Measurements from ENCODE around the gene IAH1.
"Not testable (repeated sequence)": the region's sequence is repeated elsewhere in the genome, so short reads cannot be mapped to it uniquely, and the experiment has no call there.

The IAH1 gene

GRCh38 chr2:9473308-9473984, 905 bp upstream of the IAH1 start:
- no peak for DNase-seq (ENCODE audit: low read depth)

DNA sequence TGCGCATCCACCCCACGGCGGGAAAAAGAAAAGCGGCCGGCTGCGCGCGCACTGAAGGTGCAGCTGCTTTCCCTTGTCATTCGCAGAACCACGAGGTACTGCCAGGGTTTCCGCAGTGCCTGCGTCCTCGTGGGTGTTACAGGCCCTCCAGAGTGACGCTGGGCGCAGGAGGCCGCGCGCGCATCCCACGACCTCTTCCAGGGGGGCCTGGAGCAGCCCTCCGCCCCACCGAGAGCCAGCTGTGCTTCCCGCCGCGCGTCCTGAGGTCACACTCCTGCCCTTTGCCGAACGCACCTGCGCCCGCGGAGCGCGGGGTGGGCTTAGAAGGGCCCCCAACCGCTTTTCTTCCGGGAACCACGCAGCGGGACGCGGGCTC, 378 bp upstream of the IAH1 start:
- no peak for DNase-seq (ENCODE audit: low read depth)

DNA sequence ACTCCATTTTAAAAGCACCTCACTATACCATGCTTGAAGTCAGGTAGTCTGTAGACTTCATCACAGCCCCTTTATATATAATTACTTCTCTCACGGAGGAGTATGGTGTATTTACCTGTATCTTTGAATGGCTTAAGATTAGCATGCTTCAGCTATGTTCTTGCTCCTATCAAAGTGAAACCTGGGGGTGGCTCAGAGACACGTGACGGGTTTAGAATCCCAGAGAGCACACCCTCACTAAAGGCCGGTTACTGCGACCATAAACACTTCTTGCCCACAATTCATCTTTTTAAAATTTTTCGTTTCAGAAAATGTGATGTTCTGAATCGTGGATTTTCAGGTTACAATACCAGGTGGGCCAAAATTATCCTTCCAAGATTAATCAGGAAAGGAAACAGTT, 3.6 kb downstream of the IAH1 start:
- no peak for DNase-seq (ENCODE audit: low read depth)

DNA sequence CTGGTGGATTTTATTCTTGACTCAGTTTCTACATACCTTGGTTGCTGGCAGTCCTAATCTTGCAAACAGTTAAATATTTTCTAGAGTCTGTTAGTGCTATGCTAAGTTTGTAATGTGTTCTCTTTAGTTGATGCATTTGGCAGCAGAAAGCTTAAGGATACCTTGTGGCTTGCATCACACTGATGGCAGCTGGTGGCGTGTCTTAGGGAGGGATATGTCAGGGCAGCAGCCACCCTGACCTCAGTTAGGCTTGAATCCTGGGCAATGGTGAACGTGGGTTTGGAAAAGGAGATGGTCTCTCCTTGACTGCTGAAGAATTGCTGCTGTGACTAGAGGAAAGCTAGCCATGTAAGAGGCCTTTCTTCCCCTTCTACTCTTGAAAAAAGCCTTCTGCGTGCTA, 4.2 kb downstream of the IAH1 start:
- DNase-seq (ENCODE audit: low read depth) = no peak

GRCh38 chr2:9480157-9480556, 5.8 kb downstream of the IAH1 start:
- DNase-seq (ENCODE audit: low read depth) = no peak

GRCh38 chr2:9483107-9483506, 8.8 kb downstream of the IAH1 start:
- DNase-seq (ENCODE audit: low read depth) = no peak

DNA sequence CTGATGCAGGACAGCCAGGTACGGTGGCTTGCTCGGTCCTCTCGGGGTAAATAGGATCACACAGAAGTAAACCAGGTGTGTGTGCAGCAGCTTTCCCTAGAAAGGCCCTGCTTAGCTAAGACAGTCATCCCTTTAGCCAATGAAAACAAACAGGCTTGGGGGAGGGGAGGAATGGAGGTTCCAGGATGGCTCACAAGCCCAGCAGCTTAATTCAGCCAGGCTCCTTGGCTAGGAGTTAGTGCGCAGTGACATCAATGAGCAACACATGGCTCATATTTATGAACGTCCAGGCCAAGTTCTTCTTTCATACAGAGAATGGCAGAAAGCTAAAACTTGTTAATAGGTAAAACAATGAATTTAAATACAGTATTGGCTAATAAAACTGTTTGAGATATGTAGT, 10.2 kb downstream of the IAH1 start:
- no peak for DNase-seq (ENCODE audit: low read depth)

DNA sequence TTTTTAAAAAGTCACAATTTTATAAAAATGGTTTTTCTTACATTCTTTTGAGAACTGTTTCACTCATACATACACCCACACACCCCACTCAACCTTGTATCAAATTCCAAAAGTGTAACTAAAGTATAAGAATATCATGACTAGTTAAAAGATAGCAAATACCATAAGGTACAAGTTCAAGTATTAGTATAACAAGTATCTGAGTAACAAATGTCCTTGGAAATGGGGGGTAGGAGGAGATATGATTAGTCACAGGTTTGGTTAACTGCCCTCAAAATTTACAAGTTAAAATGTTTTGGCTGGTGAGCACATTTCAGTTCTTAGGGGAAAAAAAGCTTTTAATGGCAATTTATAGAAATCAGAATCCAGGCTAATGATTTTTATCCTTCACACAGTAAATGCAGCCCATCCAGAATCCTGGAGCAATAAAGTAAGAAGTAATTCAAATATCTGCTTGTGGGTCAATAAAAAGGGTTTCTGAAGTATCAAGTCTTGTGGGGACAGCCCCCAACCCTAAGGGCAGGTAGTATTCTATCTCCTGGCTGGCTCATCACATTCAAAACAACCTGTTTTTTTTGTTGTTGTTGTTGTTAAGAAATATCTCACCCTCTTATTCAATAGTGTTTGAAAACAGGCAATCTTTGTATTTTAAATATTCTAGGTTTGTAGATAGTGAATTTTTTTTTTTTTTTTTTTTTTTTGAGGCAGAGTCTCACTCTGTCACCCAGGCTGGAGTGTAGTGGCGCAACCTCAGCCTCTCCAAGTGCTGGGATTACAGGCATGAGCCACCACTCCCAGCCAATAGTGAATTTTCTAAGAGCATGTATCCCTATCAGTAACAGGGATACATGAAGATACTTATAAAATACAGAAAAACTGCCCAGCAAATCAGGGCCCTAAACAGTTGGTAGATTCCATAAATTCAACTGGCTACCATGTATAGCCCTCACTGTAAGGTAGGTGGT, 14.5 kb downstream of the IAH1 start:
- DNase-seq (ENCODE audit: low read depth) = no peak

DNA sequence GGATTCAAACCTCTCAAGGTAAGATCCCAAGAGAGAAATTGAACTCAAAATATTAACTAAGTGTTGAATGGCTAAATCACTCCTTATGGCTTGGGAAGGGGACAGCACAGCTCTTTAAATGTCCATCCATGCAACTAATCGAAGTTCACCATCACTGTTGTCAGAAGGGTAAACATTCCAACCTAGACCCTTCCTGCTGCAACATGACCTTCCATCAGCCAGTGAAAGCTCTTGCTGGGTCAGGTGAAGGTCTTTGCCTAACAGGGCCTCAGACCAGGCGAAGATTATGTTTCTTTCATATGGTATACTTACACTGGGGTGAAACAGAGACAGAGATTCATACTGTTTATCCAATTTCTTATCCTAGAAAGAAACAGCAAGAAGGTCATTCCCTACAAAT, 16.4 kb downstream of the IAH1 start:
- no peak for DNase-seq (ENCODE audit: low read depth)

GRCh38 chr2:9492927-9493326, 18.6 kb downstream of the IAH1 start:
- DNase-seq (ENCODE audit: low read depth) = no peak

GRCh38 chr2:9493478-9493877, 19.1 kb downstream of the IAH1 start:
- DNase-seq (ENCODE audit: low read depth) = no peak

DNA sequence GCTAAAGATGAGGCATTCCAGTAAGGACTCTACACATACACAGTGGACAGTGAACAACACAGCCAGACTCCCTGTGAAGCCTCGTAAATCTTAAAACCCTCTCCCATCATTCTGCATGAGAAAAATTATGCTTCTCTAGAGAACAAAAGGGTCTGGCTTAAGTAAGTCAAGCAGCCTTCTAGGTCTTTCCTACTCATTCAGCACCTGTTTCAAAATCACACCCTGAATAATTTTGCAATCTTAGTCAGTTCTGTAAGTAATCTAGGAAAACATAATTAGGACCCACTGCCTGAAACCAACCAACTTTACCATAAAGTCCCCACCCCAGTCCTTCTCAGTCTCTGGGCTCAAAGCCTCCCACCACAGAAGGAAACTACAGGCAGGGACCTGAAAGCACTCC, 19.7 kb downstream of the IAH1 start:
- no peak for DNase-seq (ENCODE audit: low read depth)

DNA sequence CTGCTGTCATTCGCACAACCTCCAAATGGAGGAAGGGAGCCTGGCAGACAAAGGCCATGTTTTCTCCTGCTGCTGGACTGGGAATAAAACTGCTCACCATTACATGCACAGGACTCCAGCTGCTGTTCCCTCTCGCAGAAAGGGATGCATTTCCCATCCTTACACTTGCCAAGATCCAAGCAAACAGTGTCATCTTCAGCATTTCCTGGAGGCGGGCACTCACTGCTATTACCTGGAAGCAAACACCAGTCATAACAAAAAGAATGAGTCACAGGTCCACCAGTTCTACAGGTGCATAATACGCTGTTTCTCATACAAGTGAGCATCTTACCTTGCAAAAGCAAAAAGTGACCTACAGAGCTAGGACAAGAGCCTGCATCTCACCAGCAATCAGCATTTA, 22.7 kb downstream of the IAH1 start:
- DNase-seq (ENCODE audit: low read depth) = no peak

DNA sequence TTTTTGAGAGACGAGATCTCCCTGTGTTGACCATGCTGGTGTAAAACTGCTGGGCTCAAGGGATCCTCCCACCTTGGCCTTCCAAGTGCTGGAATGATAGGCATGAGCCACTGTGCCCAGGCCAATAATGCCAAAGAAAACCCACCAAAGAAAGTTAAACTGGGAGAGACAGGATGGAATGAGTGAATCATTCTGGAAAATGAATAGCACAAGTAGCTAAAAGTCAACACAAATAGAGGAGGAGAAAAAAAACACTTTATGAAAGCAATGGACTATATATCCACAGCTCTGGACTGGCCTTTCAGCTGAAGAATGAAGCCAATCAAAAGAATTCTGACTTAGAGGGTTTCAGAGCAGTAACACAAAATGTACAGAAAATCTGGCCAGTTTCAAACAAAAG, 23.9 kb downstream of the IAH1 start:
- no peak for DNase-seq (ENCODE audit: low read depth)

- no peak for DNase-seq (ENCODE audit: low read depth)
Measured at GRCh38 chr2:9508931-9509330, 34.6 kb downstream of the IAH1 start.

DNA sequence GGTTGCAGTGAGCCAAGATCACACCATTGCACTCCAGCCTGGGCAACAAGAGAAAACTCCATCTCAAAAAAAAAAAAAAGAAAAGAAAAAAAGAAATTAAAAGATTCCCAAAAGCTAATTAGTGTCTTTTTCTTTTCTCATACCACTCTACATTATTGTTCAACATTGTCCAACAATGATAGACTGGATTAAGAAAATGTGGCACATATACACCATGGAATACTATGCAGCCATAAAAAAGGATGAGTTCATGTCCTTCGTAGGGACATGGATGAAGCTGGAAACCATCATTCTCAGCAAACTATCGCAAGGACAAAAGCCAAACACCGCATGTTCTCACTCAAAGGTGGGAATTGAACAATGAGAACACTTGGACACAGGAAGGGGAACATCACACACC, 39.6 kb downstream of the IAH1 start:
- not testable (repeated sequence) for DNase-seq (ENCODE audit: low read depth)

- DNase-seq (ENCODE audit: low read depth) = peak; percentile 5
Measured at GRCh38 chr2:9517118-9517782, 42.9 kb downstream of the IAH1 start.

DNA sequence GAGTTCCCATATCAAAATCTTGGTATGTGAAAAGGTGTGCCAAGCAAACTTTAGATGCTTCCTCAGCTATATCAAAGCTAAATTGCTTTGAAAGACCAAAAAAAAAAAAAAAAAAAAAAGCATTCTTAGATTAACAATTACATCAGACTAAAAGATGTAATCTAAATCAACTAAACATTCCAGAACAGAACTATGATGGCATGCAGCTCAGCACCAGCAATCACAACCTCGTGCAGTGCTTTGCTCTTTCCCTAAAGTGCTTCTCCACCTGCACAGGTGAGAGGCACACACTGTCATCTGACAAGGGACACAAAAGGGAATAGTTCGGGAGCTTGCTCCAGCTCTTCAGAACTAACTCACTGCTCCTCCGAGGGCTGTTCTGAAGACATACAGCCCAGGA, 43.8 kb downstream of the IAH1 start:
- DNase-seq (ENCODE audit: low read depth) = no peak

DNA sequence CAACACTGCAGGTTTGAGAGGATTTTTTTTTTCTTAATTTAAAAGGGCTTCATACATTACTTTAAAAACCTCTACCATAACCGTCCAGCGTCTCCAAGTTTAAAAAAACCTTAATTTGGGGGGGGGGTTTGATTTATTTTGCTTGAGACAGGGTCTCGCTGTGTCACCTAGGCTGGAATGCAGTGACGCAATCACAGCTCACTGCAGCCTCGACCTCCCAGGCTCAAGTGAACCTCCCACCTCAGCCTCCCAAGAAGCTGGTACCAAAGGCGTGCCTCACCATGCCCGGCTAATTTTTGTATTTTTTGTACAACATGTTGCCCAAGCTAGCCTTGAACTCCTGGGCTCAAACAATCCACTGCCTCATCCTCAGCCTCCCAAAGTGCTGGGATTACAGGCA, 44.4 kb downstream of the IAH1 start:
- no peak for DNase-seq (ENCODE audit: low read depth)

- DNase-seq (ENCODE audit: low read depth) = no peak
Measured at GRCh38 chr2:9519250-9519649, 44.9 kb downstream of the IAH1 start.

- no peak for DNase-seq (ENCODE audit: low read depth)
Measured at GRCh38 chr2:9524291-9524690, 49.9 kb downstream of the IAH1 start.

- no peak for DNase-seq (ENCODE audit: low read depth)
Measured at GRCh38 chr2:9525266-9525665, 50.9 kb downstream of the IAH1 start.

All from CMK (cell line).